HEK293 (cell line): Measurements from ENCODE around the gene ZFP62.

ENCODE experiments used
- CTCF ChIA-PET: fragments of 350-600 bp; formaldehyde crosslinking; extraction: SDS; loops from one replicate; lab custom pipeline; 2021; ENCODE audit warnings: antibody characterized with exemption; lab: Yijun Ruan, JAX
- POLR2A ChIA-PET: fragments of 300-600 bp; formaldehyde crosslinking; extraction: SDS; loops from one replicate; lab custom pipeline; 2020; ENCODE audit warnings: antibody characterized with exemption, inconsistent platforms; lab: Yijun Ruan, JAX
- H3K27ac ChIP-seq: fragments of 200-500 bp; sonication (Bioruptor generic); 2 replicates; pipeline ENCODE4 v1.5.1; 2014; ENCODE audit warnings: low read depth, low read length, control low read depth, inconsistent platforms; ENCODE audit errors: extremely low read depth
- H3K36me3 ChIP-seq, 2 experiments: fragments of 200-500 bp in 1 of 2; sonication (Bioruptor generic) in 1 of 2; 1 replicate in 1 of 2; 2 replicates in 1 of 2; pipeline ENCODE4 v1.5.1; 2014 to 2017; ENCODE audit warnings: inconsistent platforms in 2 of 2, low read length in 2 of 2; ENCODE audit not compliant: control insufficient read depth in 2 of 2, insufficient read depth in 1 of 2
- H3K4me1 ChIP-seq: fragments of 200-500 bp; sonication (Bioruptor generic); 2 replicates; pipeline ENCODE4 v1.5.1; 2014; ENCODE audit warnings: mild to moderate bottlenecking, low read length, inconsistent platforms; ENCODE audit not compliant: control insufficient read depth, insufficient read depth
- H3K4me3 ChIP-seq: 2 replicates; pipeline ENCODE4 v1.5.1; 2011; ENCODE audit warnings: low read depth, mild to moderate bottlenecking, control low read depth, low read length, moderate library complexity
- H3K9me3 ChIP-seq: fragments of 200-500 bp; sonication (Bioruptor generic); 2 replicates; pipeline ENCODE4 v1.5.1; 2014; ENCODE audit warnings: low read depth, low read length, inconsistent platforms; ENCODE audit not compliant: control insufficient read depth, insufficient read depth
- ELK4 ChIP-seq: IDR thresholded peaks from 2 replicates; pipeline ENCODE4 v1.6.1; 2011; ENCODE audit warnings: mild to moderate bottlenecking, low read depth, low read length, borderline replicate concordance
- MEIS1 ChIP-seq: sonication (generic); formaldehyde crosslinking; IDR thresholded peaks from 2 replicates; pipeline ENCODE4 v1.8.1; 2022; ENCODE audit warnings: missing genetic modification reagents, mild to moderate bottlenecking, borderline replicate concordance
- ZBTB8A ChIP-seq: fragments of 450-650 bp; formaldehyde crosslinking; IDR thresholded peaks from 2 replicates; pipeline ENCODE4 v1.5.1; 2016; ENCODE audit warnings: missing biosample characterization, missing genetic modification characterization
- ZEB2 ChIP-seq: fragments of 450-650 bp; formaldehyde crosslinking; IDR thresholded peaks from 2 replicates; pipeline ENCODE4 v1.5.1; 2016; ENCODE audit warnings: missing biosample characterization, missing genetic modification characterization
- ZNF114 ChIP-seq: fragments of 450-650 bp; formaldehyde crosslinking; IDR thresholded peaks from 2 replicates; pipeline ENCODE4 v1.5.0; 2017; ENCODE audit warnings: missing biosample characterization, missing genetic modification characterization
- ZNF221 ChIP-seq: fragments of 450-650 bp; formaldehyde crosslinking; IDR thresholded peaks from 2 replicates; pipeline ENCODE4 v1.5.1; 2017; ENCODE audit warnings: missing biosample characterization, missing genetic modification characterization, borderline replicate concordance
- ZNF416 ChIP-seq: fragments of 450-650 bp; formaldehyde crosslinking; IDR thresholded peaks from 2 replicates; pipeline ENCODE4 v1.5.1; 2016; ENCODE audit warnings: missing biosample characterization, missing genetic modification characterization
- ZNF530 ChIP-seq: fragments of 450-650 bp; formaldehyde crosslinking; IDR thresholded peaks from 2 replicates; pipeline ENCODE4 v1.5.1; 2016; ENCODE audit warnings: low read depth, missing biosample characterization, missing genetic modification characterization
- ZNF610 ChIP-seq: fragments of 450-650 bp; formaldehyde crosslinking; IDR thresholded peaks from 2 replicates; pipeline ENCODE4 v1.5.1; 2016; ENCODE audit warnings: missing biosample characterization, missing genetic modification characterization, borderline replicate concordance
- ZNF621 ChIP-seq: fragments of 450-650 bp; formaldehyde crosslinking; IDR thresholded peaks from 2 replicates; pipeline ENCODE4 v1.5.1; 2017; ENCODE audit warnings: missing biosample characterization, missing genetic modification characterization
- ZNF623 ChIP-seq: fragments of 450-650 bp; formaldehyde crosslinking; IDR thresholded peaks from 2 replicates; pipeline ENCODE4 v1.5.1; 2016; ENCODE audit warnings: missing biosample characterization, missing genetic modification characterization
- ZNF654 ChIP-seq: fragments of 450-650 bp; formaldehyde crosslinking; IDR thresholded peaks from 2 replicates; pipeline ENCODE4 v1.5.1; 2016; ENCODE audit warnings: low read depth, missing biosample characterization, missing genetic modification characterization
- ZNF670 ChIP-seq: fragments of 450-650 bp; formaldehyde crosslinking; IDR thresholded peaks from 2 replicates; pipeline ENCODE4 v1.5.1; 2016; ENCODE audit warnings: missing biosample characterization, missing genetic modification characterization, low read depth
- ZNF777 ChIP-seq: fragments of 450-650 bp; formaldehyde crosslinking; IDR thresholded peaks from 2 replicates; pipeline ENCODE4 v1.5.1; 2017; ENCODE audit warnings: missing biosample characterization, missing genetic modification characterization, borderline replicate concordance
- ZNF785 ChIP-seq: fragments of 450-650 bp; formaldehyde crosslinking; IDR thresholded peaks from 2 replicates; pipeline ENCODE4 v1.5.1; 2016; ENCODE audit warnings: missing biosample characterization, missing genetic modification characterization
- ZSCAN16 ChIP-seq: fragments of 450-650 bp; formaldehyde crosslinking; IDR thresholded peaks from 2 replicates; pipeline ENCODE4 v1.5.1; 2016; ENCODE audit warnings: missing biosample characterization, missing genetic modification characterization
- ZSCAN4 ChIP-seq: fragments of 450-650 bp; formaldehyde crosslinking; IDR thresholded peaks from 2 replicates; pipeline ENCODE4 v1.5.1; 2017; ENCODE audit warnings: missing biosample characterization, missing genetic modification characterization
- TF ChIP-seq, protein P1 (sequence below): fragments of 450-650 bp; formaldehyde crosslinking; IDR thresholded peaks from 2 replicates; pipeline ENCODE4 v1.5.1; 2016; ENCODE audit warnings: missing biosample characterization, missing genetic modification characterization
- TF ChIP-seq, protein P2 (sequence below): sonication (generic); formaldehyde crosslinking; IDR thresholded peaks from 2 replicates; pipeline ENCODE4 v1.8.1; 2022; ENCODE audit warnings: mild to moderate bottlenecking, moderate library complexity, missing genetic modification reagents
- TF ChIP-seq, protein P3 (sequence below): fragments of 450-650 bp; formaldehyde crosslinking; IDR thresholded peaks from 2 replicates; pipeline ENCODE4 v1.5.1; 2016; ENCODE audit warnings: missing biosample characterization, missing genetic modification characterization
- TF ChIP-seq, protein P4 (sequence below): fragments of 450-650 bp; formaldehyde crosslinking; optimal IDR thresholded peaks from 2 replicates; pipeline ENCODE3; 2016; ENCODE audit warnings: missing biosample characterization, mild to moderate bottlenecking, missing genetic modification characterization
- TF ChIP-seq, protein P5 (sequence below): fragments of 450-650 bp; formaldehyde crosslinking; IDR thresholded peaks from 2 replicates; pipeline ENCODE4 v1.5.1; 2016; ENCODE audit warnings: missing biosample characterization, missing genetic modification characterization

The ZFP62 gene

DNA sequence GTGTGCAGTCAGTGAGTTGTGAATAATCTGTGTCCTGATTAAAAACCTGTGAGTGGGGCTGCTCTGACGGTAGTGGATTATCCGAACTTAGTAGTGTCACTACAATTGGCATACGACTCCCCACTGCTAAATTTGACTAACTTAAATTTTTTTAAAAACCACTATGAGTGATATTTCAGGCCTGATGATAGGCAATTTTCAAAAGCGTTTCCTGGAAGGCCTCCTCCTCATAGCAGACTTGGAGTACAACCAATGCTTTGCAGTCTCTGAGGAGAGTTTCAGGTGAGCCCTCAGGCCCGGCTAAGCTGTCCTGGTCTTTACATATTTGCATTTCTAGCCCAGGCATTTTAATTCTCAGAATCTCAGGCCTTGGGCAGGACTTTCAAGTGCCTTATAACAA is 48.7 kb upstream of the ZFP62 start:
- TF ChIP-seq, protein P1, sequence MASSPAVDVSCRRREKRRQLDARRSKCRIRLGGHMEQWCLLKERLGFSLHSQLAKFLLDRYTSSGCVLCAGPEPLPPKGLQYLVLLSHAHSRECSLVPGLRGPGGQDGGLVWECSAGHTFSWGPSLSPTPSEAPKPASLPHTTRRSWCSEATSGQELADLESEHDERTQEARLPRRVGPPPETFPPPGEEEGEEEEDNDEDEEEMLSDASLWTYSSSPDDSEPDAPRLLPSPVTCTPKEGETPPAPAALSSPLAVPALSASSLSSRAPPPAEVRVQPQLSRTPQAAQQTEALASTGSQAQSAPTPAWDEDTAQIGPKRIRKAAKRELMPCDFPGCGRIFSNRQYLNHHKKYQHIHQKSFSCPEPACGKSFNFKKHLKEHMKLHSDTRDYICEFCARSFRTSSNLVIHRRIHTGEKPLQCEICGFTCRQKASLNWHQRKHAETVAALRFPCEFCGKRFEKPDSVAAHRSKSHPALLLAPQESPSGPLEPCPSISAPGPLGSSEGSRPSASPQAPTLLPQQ: no peak
- TF ChIP-seq ZBTB8A (tag by site-specific recombination): no peak
- TF ChIP-seq ZEB2 (tag by site-specific recombination): no peak
- no peak for TF ChIP-seq ZSCAN4 (tag by site-specific recombination)
- Histone ChIP-seq H3K4me3 (no peak overlapping the region), H3K9me3 (no peaks in the 10 kb centered on the region), H3K36me3 (no peaks in the 10 kb centered on the region), H3K4me1 (no peaks in the 10 kb centered on the region), H3K27ac (no peak overlapping the region)
- ChIA-PET CTCF (interaction anchor here (0.6 to 0.7 kb wide), 2 partner anchors 19 to 302 kb away, joined by 3 to 4 read pairs; no protein-coding TSS in a partner anchor), POLR2A (no interaction called here)

DNA sequence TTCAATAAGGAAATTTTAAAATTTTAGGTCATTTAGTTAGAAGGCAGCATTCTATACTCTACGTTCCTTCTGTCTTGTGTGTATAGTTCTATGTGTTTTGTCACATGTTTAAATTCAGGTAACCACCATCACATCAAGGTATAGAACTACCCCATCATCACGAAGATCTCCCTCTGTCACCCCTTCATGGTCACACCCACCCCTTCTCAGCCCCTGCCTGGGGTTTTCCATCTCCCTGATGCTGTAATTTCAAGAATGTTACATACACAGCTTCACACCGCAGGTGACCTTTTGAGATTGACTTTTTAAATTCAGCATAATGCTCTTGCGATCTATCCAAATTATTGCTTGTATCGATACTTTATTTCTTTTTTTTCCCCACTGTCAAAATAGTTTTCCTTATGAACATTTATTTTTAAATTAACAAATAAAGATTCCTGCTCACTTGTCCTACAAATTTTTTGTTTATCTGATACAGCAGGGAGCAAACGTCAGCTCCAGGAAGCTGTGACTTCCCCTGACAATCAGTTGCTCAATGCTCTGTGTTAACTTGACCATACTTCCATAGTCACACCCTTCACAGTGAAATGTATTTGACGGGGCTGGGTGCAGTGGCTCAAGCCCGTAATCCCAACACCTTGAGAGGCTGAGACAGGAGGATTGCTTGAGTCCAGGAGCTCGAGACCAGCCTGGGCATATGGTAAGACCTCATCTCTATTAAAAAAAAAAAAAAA is 48.1 kb upstream of the ZFP62 start:
- Histone ChIP-seq H3K9me3 (no peaks in the 10 kb centered on the region), H3K27ac (no peak overlapping the region), H3K4me1 (no peaks in the 10 kb centered on the region), H3K36me3 (no peaks in the 10 kb centered on the region), H3K4me3 (no peak overlapping the region)
- CTCF ChIA-PET: no interaction called here
- TF ChIP-seq, protein P2, sequence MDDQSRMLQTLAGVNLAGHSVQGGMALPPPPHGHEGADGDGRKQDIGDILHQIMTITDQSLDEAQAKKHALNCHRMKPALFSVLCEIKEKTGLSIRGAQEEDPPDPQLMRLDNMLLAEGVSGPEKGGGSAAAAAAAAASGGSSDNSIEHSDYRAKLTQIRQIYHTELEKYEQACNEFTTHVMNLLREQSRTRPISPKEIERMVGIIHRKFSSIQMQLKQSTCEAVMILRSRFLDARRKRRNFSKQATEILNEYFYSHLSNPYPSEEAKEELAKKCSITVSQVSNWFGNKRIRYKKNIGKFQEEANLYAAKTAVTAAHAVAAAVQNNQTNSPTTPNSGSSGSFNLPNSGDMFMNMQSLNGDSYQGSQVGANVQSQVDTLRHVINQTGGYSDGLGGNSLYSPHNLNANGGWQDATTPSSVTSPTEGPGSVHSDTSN (CRISPR knock-in tag): no peak
- no peak for TF ChIP-seq ZNF785 (tag by site-specific recombination)
- TF ChIP-seq MEIS1 (CRISPR knock-in tag): no peak
- TF ChIP-seq ELK4: no peak
- TF ChIP-seq ZSCAN16 (tag by site-specific recombination): no peak
- TF ChIP-seq ZNF221: no peak
- no peak for TF ChIP-seq ZNF777 (tag by site-specific recombination)
- no peak for TF ChIP-seq ZNF670
- TF ChIP-seq ZNF621 (tag by site-specific recombination): no peak
- TF ChIP-seq ZNF530 (tag by site-specific recombination): no peak
- no peak for TF ChIP-seq ZNF610 (tag by site-specific recombination)
- TF ChIP-seq ZNF654 (tag by site-specific recombination): no peak
- TF ChIP-seq ZNF114 (tag by site-specific recombination): no peak
- TF ChIP-seq, protein P3, sequence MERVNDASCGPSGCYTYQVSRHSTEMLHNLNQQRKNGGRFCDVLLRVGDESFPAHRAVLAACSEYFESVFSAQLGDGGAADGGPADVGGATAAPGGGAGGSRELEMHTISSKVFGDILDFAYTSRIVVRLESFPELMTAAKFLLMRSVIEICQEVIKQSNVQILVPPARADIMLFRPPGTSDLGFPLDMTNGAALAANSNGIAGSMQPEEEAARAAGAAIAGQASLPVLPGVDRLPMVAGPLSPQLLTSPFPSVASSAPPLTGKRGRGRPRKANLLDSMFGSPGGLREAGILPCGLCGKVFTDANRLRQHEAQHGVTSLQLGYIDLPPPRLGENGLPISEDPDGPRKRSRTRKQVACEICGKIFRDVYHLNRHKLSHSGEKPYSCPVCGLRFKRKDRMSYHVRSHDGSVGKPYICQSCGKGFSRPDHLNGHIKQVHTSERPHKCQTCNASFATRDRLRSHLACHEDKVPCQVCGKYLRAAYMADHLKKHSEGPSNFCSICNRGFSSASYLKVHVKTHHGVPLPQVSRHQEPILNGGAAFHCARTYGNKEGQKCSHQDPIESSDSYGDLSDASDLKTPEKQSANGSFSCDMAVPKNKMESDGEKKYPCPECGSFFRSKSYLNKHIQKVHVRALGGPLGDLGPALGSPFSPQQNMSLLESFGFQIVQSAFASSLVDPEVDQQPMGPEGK (tag by site-specific recombination): no peak
- TF ChIP-seq, protein P4, sequence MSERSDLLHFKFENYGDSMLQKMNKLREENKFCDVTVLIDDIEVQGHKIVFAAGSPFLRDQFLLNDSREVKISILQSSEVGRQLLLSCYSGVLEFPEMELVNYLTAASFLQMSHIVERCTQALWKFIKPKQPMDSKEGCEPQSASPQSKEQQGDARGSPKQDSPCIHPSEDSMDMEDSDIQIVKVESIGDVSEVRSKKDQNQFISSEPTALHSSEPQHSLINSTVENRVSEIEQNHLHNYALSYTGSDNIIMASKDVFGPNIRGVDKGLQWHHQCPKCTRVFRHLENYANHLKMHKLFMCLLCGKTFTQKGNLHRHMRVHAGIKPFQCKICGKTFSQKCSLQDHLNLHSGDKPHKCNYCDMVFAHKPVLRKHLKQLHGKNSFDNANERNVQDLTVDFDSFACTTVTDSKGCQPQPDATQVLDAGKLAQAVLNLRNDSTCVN (tag by site-specific recombination): no peak
- TF ChIP-seq ZNF416 (tag by site-specific recombination): no peak
- TF ChIP-seq, protein P5, sequence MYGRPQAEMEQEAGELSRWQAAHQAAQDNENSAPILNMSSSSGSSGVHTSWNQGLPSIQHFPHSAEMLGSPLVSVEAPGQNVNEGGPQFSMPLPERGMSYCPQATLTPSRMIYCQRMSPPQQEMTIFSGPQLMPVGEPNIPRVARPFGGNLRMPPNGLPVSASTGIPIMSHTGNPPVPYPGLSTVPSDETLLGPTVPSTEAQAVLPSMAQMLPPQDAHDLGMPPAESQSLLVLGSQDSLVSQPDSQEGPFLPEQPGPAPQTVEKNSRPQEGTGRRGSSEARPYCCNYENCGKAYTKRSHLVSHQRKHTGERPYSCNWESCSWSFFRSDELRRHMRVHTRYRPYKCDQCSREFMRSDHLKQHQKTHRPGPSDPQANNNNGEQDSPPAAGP (tag by site-specific recombination): no peak
- no peak for TF ChIP-seq ZNF623 (tag by site-specific recombination)
- POLR2A ChIA-PET: no interaction called here
